ENCODE measurements around the gene NFATC2.

GRCh38 chr20:51356871-51357270, 185.6 kb downstream of the NFATC2 start:
- TF ChIP-seq CTCF (IDR thresholded peaks at IDR 0.05) (no peak), POLR2A (IDR thresholded peaks at IDR 0.05; ENCODE audit: low read depth) (no peak)

Measured in esophagus muscularis mucosa (tissue), 3 donors.